Sigmoid colon (tissue), 7 donors: ENCODE results near the gene ANKZF1. TPM values are rescaled to one million over a fixed set of nuclear protein-coding genes. Genes with fewer than 3 reads are reported as not detected.

Experiments used
- DNase-seq: peaks from one replicate; pipeline ENCODE4 v3.0.0-alpha.2; 2019
- H3K27ac ChIP-seq, 4 donors: fragments of 200-600 bp; sonication (generic); one replicate each; pipeline ENCODE4 v1.5.1; 2016 to 2019; ENCODE audit warnings: mild to moderate bottlenecking in 1 of 4
- H3K27me3 ChIP-seq, 3 donors: fragments of 200-600 bp; sonication (generic); one replicate each; pipeline ENCODE4 v1.5.1; 2019; ENCODE audit warnings: mild to moderate bottlenecking in 1 of 3
- H3K36me3 ChIP-seq, 4 donors: fragments of 200-600 bp; sonication (generic); one replicate each; pipeline ENCODE4 v1.5.1; 2016 to 2019
- H3K4me1 ChIP-seq, 4 donors: fragments of 200-600 bp; sonication (generic); one replicate each; pipeline ENCODE4 v1.5.1; 2017 to 2019
- H3K4me3 ChIP-seq, 4 donors: fragments of 200-600 bp; sonication (generic); one replicate each; pipeline ENCODE4 v1.5.1; 2017 to 2019; ENCODE audit warnings: mild to moderate bottlenecking in 2 of 4, moderate library complexity in 1 of 4
- H3K9me3 ChIP-seq, 4 donors: fragments of 200-600 bp in 3 of 4; sonication (generic) in 3 of 4; one replicate each; pipeline versions ENCODE4 v1.5.1 to v1.6.1; 2013 to 2019
- EP300 ChIP-seq, 4 donors: sonication (generic); formaldehyde crosslinking; IDR thresholded peaks; one replicate each; pipeline ENCODE4 v1.6.1; 2017; ENCODE audit warnings: antibody characterized with exemption in 4 of 4
- POLR2A ChIP-seq, 2 donors: fragments of 450-650 bp; IDR thresholded peaks; one replicate each; pipeline ENCODE4 v1.6.1; 2016; ENCODE audit warnings: antibody characterized with exemption in 2 of 2, mild to moderate bottlenecking in 2 of 2, moderate library complexity in 2 of 2
- POLR2AphosphoS5 ChIP-seq, 4 donors: sonication (generic); formaldehyde crosslinking; IDR thresholded peaks; one replicate each; pipeline ENCODE4 v1.6.1; 2017; ENCODE audit warnings: antibody characterized with exemption in 4 of 4
- WGBS, 2 donors: extraction: QIAGEN DNeasy Blood & Tissue Kit; methylation state at CpG; one replicate each; pipeline ENCODE4 v1.1.7; 2013; 5-methylcytosine and 5-hydroxymethylcytosine counted together
- intact Hi-C: fragments of 100-400 bp; cut with DNase I; formaldehyde crosslinking; loops from one replicate; pipeline ENCODE4 v1.15.1; 2023
- polyA plus RNA-seq, 3 donors: library from polyadenylated mRNA; stranded (reverse); fragments of 200-250 nt; gene quantifications; one replicate each; pipeline ENCODE4 v1.2.3, GENCODE V29; 2013
- total RNA-seq, 4 donors: library from RNA; depleted of rRNA; stranded (reverse); fragments of >200 nt; gene quantifications; one replicate each; pipeline ENCODE4 v1.1.0, GENCODE V29; 2016
- TF ChIP-seq, protein P1 (sequence below), 4 experiments: fragments of 450-650 bp in 3 of 4; fragments of 200-600 bp in 1 of 4; IDR thresholded peaks; one replicate each; pipeline ENCODE4 v1.5.1; 2016 to 2019; ENCODE audit warnings: antibody characterized with exemption in 4 of 4, mild to moderate bottlenecking in 3 of 4, moderate library complexity in 2 of 4
- donor health status: healthy with polysubstance abuse.
- donor health status: Bipolar disorder and iron deficiency.
- donor health status: healthy.

The ANKZF1 gene
- total and polyA plus RNA-seq, 7 donors: 9.0 to 52.6 (median 36.9) TPM

GRCh38 chr2:219182331-219183150 is 47.1 kb upstream of the ANKZF1 start:
- WGBS, 2 donors: 41 to 71% methylated on average over 8 of the region's 8 CpGs
- H3K27ac ChIP-seq: peak overlapping the region in 1 of 4 donors; percentile 6
- no peaks in the 10 kb centered on the region for H3K27me3 ChIP-seq
- no peak for TF ChIP-seq POLR2AphosphoS5 (IDR thresholded peaks at IDR 0.05)
- TF ChIP-seq, protein P1, sequence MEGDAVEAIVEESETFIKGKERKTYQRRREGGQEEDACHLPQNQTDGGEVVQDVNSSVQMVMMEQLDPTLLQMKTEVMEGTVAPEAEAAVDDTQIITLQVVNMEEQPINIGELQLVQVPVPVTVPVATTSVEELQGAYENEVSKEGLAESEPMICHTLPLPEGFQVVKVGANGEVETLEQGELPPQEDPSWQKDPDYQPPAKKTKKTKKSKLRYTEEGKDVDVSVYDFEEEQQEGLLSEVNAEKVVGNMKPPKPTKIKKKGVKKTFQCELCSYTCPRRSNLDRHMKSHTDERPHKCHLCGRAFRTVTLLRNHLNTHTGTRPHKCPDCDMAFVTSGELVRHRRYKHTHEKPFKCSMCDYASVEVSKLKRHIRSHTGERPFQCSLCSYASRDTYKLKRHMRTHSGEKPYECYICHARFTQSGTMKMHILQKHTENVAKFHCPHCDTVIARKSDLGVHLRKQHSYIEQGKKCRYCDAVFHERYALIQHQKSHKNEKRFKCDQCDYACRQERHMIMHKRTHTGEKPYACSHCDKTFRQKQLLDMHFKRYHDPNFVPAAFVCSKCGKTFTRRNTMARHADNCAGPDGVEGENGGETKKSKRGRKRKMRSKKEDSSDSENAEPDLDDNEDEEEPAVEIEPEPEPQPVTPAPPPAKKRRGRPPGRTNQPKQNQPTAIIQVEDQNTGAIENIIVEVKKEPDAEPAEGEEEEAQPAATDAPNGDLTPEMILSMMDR (IDR thresholded peaks at IDR 0.05): no peak
- TF ChIP-seq EP300 (IDR thresholded peaks at IDR 0.05): no peak
- TF ChIP-seq POLR2A (IDR thresholded peaks at IDR 0.05): no peak
- peaks cover 0 to 18% (median 16%) of the 10 kb centered on the region in 4 donors for H3K4me1 ChIP-seq
- H3K9me3 ChIP-seq: no peaks in the 10 kb centered on the region
- intact Hi-C loops: no loop called here
- H3K36me3 ChIP-seq: peaks cover 29 to 60% (median 40%) of the 10 kb centered on the region in 4 donors
- H3K4me3 ChIP-seq: no peak overlapping the region
- DNase-seq: peak; percentile 58

DNA sequence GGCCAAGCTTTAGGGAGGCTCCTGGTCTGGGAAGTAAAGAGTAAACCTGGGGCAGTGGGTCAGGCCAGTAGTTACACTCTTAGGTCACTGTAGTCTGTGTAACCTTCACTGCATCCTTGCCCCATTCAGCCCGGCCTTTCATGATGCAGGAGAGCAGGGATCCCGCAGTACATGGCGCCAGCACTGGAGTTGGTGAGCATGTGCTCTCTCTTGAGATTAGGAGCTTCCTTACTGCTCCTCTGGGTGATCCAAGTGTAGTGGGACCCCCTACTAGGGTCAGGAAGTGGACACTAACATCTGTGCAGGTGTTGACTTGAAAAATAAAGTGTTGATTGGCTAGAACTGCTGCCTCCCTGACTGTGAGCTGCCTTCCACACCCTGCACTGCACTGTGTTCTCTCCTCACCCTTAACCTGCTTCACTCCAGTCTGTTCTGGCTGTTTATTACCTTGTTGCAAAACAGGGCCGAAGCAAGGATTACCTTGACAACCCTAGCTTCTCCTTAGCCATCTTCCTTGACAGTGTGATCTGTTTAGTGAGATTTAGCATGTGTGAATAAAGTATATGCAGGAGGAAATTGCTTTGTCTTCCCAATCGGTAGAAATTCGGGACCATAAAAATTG is 46.3 kb upstream of the ANKZF1 start:
- no peak for TF ChIP-seq POLR2AphosphoS5 (IDR thresholded peaks at IDR 0.05)
- 64 to 91% methylated on average over 6 of the region's 6 CpGs for WGBS, 2 donors
- intact Hi-C loops: no loop called here
- Histone ChIP-seq H3K27ac (peak overlapping the region in 1 of 4 donors; percentile 6), H3K9me3 (no peaks in the 10 kb centered on the region), H3K36me3 (peaks cover 29 to 60% (median 40%) of the 10 kb centered on the region in 4 donors), H3K27me3 (no peaks in the 10 kb centered on the region), H3K4me1 (peaks cover 0 to 17% (median 16%) of the 10 kb centered on the region in 4 donors), H3K4me3 (no peak overlapping the region)
- DNase-seq: peak; percentile 48

DNA sequence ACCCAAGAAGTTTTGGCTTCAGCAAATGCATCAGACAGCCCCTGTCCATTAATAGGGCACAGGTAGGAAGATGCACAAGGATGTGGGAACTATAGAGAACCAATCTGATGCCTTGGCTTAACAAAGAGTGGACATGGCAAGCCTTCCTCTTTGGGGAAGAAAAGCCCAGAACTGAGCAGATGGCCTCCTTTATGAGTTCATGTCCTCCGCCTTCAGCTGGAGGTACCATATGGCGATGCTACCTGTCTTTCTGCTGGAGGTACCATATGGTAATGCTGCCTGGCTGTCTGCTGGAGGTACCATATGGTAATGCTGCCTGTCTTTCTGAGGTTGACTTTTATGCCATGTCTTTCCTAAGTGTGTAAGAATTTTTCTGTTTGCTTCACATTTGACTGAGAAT is 45.5 kb upstream of the ANKZF1 start:
- TF ChIP-seq POLR2A (IDR thresholded peaks at IDR 0.05): no peak
- TF ChIP-seq, protein P1 (IDR thresholded peaks at IDR 0.05): no peak
- no peak for TF ChIP-seq POLR2AphosphoS5 (IDR thresholded peaks at IDR 0.05)
- TF ChIP-seq EP300 (IDR thresholded peaks at IDR 0.05): no peak
- H3K27ac ChIP-seq: no peak overlapping the region
- H3K4me3 ChIP-seq: no peak overlapping the region
- no peaks in the 10 kb centered on the region for H3K9me3 ChIP-seq
- WGBS, 2 donors: 88 to 90% methylated on average over 2 of the region's 2 CpGs
- peaks cover 29 to 60% (median 40%) of the 10 kb centered on the region in 4 donors for H3K36me3 ChIP-seq
- H3K27me3 ChIP-seq: no peaks in the 10 kb centered on the region
- intact Hi-C loops: no loop called here
- peaks cover 0 to 11% (median 10%) of the 10 kb centered on the region in 4 donors for H3K4me1 ChIP-seq
- DNase-seq: no peak

GRCh38 chr2:219186754-219187456 is 42.7 kb upstream of the ANKZF1 start:
- Histone ChIP-seq H3K9me3 (no peaks in the 10 kb centered on the region), H3K27ac (no peak overlapping the region), H3K4me1 (no peaks in the 10 kb centered on the region), H3K27me3 (no peaks in the 10 kb centered on the region), H3K4me3 (no peak overlapping the region), H3K36me3 (peaks cover 9 to 35% (median 21%) of the 10 kb centered on the region in 4 donors)
- 84 to 88% methylated on average over 7 of the region's 7 CpGs for WGBS, 2 donors
- DNase-seq: peak; percentile 24
- TF ChIP-seq, protein P1 (IDR thresholded peaks at IDR 0.05): no peak
- TF ChIP-seq POLR2A (IDR thresholded peaks at IDR 0.05) (no peak), EP300 (IDR thresholded peaks at IDR 0.05) (no peak), POLR2AphosphoS5 (IDR thresholded peaks at IDR 0.05) (no peak)
- intact Hi-C loops: no loop called here

DNA sequence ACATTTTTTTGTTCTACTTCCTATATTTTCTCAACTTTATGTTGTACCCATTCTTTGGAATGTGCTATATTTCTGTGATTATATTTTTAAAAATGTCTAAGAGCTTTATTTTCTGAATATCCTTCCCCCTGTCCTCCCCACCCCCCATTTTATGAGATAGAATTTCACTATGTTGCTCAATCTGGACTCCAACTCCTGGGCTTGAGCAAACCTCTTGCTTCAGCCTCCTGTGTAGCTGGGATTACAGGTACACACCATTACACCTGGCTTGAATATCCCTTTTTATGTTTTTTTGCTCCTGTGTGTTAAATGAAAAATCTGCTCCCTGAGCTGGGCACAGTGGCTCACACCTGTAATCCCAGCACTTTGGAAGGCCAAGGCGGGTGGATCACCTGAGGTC is 32.2 kb upstream of the ANKZF1 start:
- no peaks in the 10 kb centered on the region for H3K4me1 ChIP-seq
- H3K27ac ChIP-seq: no peak overlapping the region
- H3K9me3 ChIP-seq: no peaks in the 10 kb centered on the region
- no peak for DNase-seq
- H3K4me3 ChIP-seq: no peak overlapping the region
- H3K27me3 ChIP-seq: peaks cover 0 to 13% (median 0%) of the 10 kb centered on the region in 3 donors
- H3K36me3 ChIP-seq: no peaks in the 10 kb centered on the region
- intact Hi-C loops: no loop called here
- no peak for TF ChIP-seq POLR2A (IDR thresholded peaks at IDR 0.05)
- no peak for TF ChIP-seq POLR2AphosphoS5 (IDR thresholded peaks at IDR 0.05)
- TF ChIP-seq EP300 (IDR thresholded peaks at IDR 0.05): no peak
- 98 to 100% methylated on average over 1 of the region's 1 CpG for WGBS, 2 donors
